HUES64 (cell line): ENCODE results near the gene GAK. TPM values are rescaled to one million over a fixed set of nuclear protein-coding genes. Genes with fewer than 3 reads are reported as not detected.
"Not testable (repeated sequence)": the region's sequence is repeated elsewhere in the genome, so short reads cannot be mapped to it uniquely, and the experiment has no call there.

ENCODE experiments used
- H3K27ac ChIP-seq: 2 replicates; pipeline ENCODE4 v1.7.0; 2013; ENCODE audit warnings: low read depth, low read length, inconsistent platforms
- H3K27me3 ChIP-seq: 2 replicates; pipeline ENCODE4 v1.6.1; 2013; ENCODE audit warnings: mild to moderate bottlenecking, low read length; ENCODE audit not compliant: insufficient read depth
- H3K36me3 ChIP-seq: 2 replicates; pipeline ENCODE4 v1.6.1; 2013; ENCODE audit warnings: mild to moderate bottlenecking, low read length; ENCODE audit not compliant: insufficient read depth
- H3K4me1 ChIP-seq: 2 replicates; pipeline ENCODE4 v1.6.1; 2013; ENCODE audit warnings: mild to moderate bottlenecking, low read length, moderate library complexity; ENCODE audit not compliant: insufficient read depth
- H3K4me3 ChIP-seq: 2 replicates; pipeline ENCODE4 v1.5.1; 2013; ENCODE audit warnings: mild to moderate bottlenecking, low read length, moderate library complexity
- H3K9ac ChIP-seq: 2 replicates; pipeline ENCODE4 v1.6.1; 2013; ENCODE audit warnings: mild to moderate bottlenecking, low read depth, low read length
- H3K9me3 ChIP-seq: 2 replicates; pipeline ENCODE4 v1.6.1; 2013; ENCODE audit warnings: low read depth, low read length; ENCODE audit not compliant: insufficient read depth
- WGBS: fragments of 150-250, 120-280 bp; methylation state at CpG from one replicate; pipeline ENCODE4 v1.1.7; 2013; ENCODE audit warnings: missing lambda C conversion rate; 5-methylcytosine and 5-hydroxymethylcytosine counted together
- polyA plus RNA-seq, 2 experiments: library from polyadenylated mRNA; stranded (reverse); fragments of 50-300 nt; gene quantifications; one replicate each; pipeline ENCODE4 v1.2.3, GENCODE V29; 2013

The GAK gene
- 36.3 TPM for polyA plus RNA-seq (2013, experiment 1 of 2)
- polyA plus RNA-seq (2013, experiment 2 of 2), result 34.5 TPM

DNA sequence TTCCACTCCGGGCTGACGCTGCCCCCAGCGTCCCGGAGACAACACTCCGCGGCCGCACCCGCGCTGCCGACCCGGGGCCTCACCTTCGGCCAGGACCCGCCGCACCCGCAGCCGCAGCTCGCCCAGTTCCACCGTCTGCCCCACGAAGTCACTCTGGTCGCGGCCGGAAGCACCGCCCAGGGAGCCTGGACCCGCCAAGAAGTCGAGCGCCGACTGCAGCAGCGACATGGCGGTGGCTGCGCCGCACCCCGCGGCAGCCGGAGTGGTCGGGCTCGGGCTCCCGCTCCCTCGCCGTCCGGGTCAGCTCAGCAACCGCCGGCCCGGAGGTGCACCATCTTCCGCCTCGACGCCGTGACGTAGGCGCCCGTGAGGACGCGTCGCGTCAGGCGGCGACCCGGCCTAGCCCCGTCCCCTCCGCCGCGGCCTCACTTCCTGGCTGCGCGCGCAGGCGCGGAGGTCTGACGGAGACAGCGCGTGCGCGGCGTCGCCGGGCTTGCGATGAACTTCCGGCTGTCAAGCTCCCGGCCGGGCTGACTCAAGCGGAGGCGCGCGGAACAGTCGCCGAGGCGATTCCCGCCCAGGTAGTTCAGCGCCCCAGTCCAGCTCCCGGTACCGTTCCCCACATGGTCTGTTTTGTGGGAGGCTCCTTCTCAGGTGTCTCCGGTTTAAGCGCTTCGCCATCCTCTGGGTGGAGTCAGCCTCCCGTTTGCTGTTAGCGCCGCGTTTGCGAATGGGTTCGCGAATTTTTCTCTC is at the start of gene GAK, which contains the start of gene TMEM175:
Gene GAK (minus strand): TSS at position 357 of the 753 bp plus-strand sequence. CDS start 129 bp downstream, at position 228.
Gene TMEM175 (plus strand): TSS at position 501 of the 753 bp plus-strand sequence. CDS start 15,280 bp downstream, outside the sequence.
- Histone ChIP-seq H3K4me1 (no peaks in the 10 kb centered on the region; the same call in 1 of the 2 replicates), H3K36me3 (no peaks in the 10 kb centered on the region), H3K9me3 (no peaks in the 10 kb centered on the region), H3K27ac (peak within 1 kb of the TSS; percentile 84), H3K4me3 (peak within 1 kb of the TSS; percentile 92), H3K27me3 (peaks cover 4% of the 10 kb centered on the region; the same call in 1 of the 2 replicates), H3K9ac (peak within 1 kb of the TSS; percentile 80)
- WGBS, result under 1% methylated on average over 99 of the region's 99 CpGs

DNA sequence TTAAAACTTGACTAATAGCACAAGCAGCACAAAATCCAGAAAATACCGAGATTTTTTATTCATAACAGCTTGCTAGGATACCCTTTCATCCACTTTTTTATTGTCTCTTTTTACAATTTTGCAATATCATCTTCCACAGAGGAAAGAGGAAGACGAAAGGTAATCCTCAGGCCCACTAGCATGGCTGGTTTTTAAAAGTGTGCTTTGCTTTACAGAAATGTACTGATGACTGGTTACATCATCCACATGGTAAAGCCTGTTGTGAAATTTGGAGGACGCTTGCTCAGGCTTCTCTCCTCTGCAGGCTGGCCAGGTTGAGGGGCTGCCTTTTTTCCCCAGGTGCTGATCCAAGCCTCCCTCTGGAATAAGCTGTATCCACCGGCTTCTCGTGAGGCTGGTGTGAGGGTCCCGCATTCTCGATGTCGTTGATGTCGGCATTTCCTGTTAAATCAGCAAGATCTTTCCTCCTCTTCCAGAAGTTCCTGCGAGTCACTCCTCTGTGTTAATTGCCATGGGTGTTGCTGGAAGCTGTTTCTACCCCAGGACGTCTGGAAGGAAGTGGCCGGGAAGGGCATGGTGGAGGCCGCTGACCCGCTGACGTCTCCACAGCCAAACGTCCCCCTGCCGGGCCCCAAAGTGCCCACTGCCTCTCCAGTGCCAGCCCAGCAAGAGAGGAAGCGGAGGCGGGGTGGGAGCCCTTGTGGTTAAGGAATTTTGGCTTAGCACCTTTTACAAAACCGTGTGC is 47.0 kb upstream of the GAK start:
- H3K4me3 ChIP-seq, result no peak overlapping the region
- H3K27me3 ChIP-seq, result peaks cover 6% of the 10 kb centered on the region
- no peaks in the 10 kb centered on the region for H3K9me3 ChIP-seq
- no peaks in the 10 kb centered on the region for H3K36me3 ChIP-seq
- H3K4me1 ChIP-seq, result peaks cover 5% of the 10 kb centered on the region; the same call in 1 of the 2 replicates
- WGBS, result 56% methylated on average over 20 of the region's 20 CpGs
- no peak overlapping the region for H3K27ac ChIP-seq
- no peak overlapping the region for H3K9ac ChIP-seq

DNA sequence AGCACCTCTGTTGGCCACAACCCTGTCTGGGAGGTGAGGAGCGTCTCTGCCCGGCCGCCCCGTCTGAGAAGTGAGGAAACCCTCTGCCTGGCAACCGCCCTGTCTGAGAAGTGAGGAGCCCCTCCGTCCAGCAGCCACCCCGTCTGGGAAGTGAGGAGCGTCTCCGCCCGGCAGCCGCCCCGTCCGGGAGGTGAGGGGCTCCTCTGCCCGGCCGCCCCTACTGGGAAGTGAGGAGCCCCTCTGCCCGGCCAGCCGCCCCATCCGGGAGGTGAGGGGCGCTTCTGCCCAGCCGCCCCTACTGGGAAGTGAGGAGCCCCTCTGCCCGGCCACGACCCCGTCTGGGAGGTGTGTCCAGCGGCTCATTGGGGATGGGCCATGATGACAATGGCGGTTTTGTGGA is 43.9 kb upstream of the GAK start:
- H3K9ac ChIP-seq, H3K9me3 ChIP-seq, H3K36me3 ChIP-seq, H3K27ac ChIP-seq, H3K4me3 ChIP-seq, H3K4me1 ChIP-seq: not testable (repeated sequence)
- peaks cover 32% of the 10 kb centered on the region for H3K27me3 ChIP-seq
- 97% methylated on average over 16 of the region's 25 CpGs for WGBS

DNA sequence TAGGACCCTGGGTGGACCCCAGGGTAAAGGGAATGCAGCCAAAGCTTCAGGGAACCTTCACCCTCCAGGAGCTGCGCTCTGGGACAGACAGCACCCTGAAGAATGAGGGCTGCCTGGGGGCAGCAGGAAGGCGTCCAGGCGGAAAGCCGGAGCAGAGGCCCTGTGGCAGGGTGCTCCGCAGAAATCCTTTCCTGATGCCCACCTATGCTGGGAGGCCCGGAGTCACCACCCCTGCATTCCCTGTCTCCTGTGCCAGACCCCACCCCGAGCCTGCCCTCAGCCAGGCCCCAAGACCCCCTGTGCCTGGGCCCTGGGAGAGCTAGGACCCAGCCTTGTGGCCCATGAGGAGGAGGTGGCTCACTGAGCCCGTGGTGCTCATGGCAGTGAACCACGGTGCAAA is 42.6 kb upstream of the GAK start:
- H3K27ac ChIP-seq, result no peak overlapping the region
- 92% methylated on average over 9 of the region's 9 CpGs for WGBS
- no peaks in the 10 kb centered on the region for H3K9me3 ChIP-seq
- H3K36me3 ChIP-seq, result no peaks in the 10 kb centered on the region
- peaks cover 5% of the 10 kb centered on the region; the same call in 1 of the 2 replicates for H3K4me1 ChIP-seq
- peaks cover 42% of the 10 kb centered on the region for H3K27me3 ChIP-seq
- H3K4me3 ChIP-seq, result no peak overlapping the region
- H3K9ac ChIP-seq, result no peak overlapping the region

DNA sequence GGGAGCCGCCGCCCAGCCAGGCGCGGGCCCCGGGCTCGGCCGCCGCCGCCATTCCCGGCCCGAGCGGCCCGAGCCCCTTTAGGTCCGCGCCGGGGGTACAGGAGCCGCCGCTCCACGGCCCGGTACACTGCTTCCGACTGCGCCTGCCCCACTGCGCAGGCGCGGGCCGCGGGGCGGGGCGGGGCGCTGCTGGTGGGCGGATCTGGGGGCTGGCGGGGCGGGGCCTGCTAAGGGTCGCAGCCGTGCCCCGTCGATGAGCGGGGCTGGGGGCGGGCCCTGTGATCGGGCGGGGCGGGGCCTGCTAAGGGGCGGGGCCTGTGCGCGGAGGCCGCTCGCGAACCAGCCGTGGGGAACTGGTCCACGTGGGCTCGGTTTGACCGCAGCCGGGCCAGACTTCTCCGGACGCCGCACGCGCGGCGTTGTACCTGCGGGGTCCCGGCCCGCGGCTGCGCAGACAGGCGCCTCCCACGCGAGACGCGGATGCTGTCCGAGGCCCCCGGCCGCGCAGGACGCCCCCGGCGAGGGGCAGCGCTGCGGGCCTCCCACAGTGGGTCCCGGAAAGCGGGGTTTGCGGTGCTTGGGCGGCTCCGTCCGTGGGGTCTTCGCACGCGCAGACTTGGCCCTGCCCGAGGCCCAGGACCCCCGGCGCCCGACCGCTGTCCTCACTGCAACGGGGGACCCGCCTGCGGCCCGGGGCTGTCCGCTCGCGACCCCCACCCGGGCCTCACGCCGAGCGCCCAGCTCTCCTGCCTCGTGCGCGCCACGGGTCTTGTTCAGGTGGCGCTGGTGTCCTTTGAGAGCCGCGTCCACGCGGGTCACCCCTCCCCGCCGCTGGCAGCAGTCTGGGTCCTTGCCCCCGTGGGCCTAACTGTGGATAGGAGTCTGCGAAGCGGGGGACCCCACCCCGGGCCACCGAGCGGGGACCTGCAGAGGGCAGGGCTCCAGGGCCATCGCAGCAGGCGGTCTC is 41.6 kb upstream of the GAK start, which contains the start of gene DGKQ:
Gene DGKQ (minus strand): TSS at position 139 of the 967 bp plus-strand sequence. CDS start 87 bp downstream, at position 52.
- no peaks in the 10 kb centered on the region for H3K36me3 ChIP-seq
- no peaks in the 10 kb centered on the region for H3K4me1 ChIP-seq
- peak within 1 kb of the TSS; percentile 70 for H3K4me3 ChIP-seq
- H3K27ac ChIP-seq, result no peak within 1 kb of the TSS
- 32% methylated on average over 123 of the region's 123 CpGs for WGBS
- peaks cover 49% of the 10 kb centered on the region for H3K27me3 ChIP-seq
- H3K9ac ChIP-seq, result peak within 1 kb of the TSS; percentile 52
- no peaks in the 10 kb centered on the region for H3K9me3 ChIP-seq

DNA sequence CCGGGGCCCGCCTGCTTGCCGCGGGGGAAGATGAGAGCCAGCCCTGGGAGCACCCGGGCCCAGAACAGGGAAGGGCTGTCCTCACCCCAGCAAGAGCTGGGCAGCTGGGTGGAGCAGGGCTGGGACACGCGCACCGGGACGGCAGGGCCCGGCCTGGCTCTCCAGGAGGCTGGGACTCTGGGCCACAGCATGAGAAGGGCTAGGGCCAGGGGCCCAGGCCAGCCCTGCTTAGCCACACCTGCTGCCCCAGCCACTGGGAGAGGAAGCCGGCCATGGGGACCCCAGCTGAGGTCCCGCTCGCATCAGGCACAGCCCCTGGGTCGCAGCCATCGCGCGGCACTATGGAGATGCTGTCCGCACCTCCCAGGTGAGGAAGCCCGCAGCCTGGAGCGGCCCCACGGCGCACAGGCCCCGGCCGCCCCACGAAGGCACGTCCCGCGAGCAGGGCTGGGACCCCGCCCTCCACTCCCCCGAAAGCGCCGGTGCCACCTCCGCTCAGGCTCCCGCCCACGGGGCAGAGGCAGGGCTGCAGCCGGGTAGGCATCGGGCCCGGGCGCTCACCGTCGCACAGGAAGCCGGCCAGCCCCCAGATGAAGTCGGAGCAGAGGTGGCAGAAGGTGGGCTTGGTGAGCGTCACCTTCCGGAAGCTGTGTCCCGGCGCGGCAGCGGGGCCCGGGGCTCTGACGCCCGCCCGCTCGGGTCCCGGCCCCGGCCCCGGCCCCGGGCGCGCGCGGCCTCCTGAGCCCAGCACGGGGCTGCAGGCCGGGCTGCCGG is 40.7 kb upstream of the GAK start:
- Histone ChIP-seq H3K36me3 (no peaks in the 10 kb centered on the region), H3K4me3 (peak overlapping the region; percentile 70), H3K27me3 (peaks cover 56% of the 10 kb centered on the region), H3K27ac (no peak overlapping the region), H3K4me1 (no peaks in the 10 kb centered on the region), H3K9ac (peak overlapping the region; percentile 52), H3K9me3 (no peaks in the 10 kb centered on the region)
- 3% methylated on average over 65 of the region's 65 CpGs for WGBS

DNA sequence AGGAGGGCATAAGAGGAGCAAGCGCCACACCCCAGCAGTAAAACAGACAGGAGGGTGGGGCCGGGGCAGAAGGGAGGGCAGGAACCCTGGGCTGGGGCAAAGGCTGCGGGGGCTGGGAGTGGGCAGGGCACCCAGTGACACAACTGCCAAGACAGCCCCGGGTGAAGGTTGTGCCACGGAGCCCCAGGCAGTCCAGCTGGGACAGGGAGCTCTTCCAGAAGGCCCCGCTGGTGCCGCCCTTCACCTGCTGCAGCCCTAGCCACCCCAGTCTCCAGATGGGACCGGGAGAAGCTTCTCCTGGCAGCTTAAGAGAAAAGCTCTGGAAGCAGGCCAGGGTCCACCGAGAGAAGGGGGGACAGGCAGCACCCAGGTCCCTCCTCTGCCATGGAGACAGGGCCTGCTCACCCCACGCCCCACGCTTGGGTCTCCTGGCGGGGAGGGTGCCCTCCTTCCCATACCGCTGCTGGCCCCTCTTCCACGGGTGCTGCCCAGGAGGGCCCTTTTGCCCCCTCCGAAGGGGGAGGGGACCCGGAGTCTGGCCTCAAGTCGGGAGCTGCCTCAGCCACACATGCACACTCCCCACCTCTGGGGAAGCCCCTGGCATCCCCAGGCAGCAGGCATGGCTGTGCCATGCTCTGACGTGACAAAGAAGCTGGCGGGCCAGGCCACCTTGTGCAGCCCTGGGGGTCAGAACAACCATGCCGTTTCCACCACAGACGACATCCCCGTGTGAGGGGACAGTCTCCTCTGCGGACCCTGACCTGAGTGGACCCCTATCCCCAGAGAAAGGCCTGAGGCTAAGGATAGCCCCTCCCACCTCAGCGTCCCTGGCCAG is 39.8 kb upstream of the GAK start:
- Histone ChIP-seq H3K27ac (no peak overlapping the region), H3K4me3 (no peak overlapping the region), H3K9me3 (no peaks in the 10 kb centered on the region), H3K36me3 (no peaks in the 10 kb centered on the region), H3K9ac (no peak overlapping the region), H3K4me1 (no peaks in the 10 kb centered on the region), H3K27me3 (peaks cover 65% of the 10 kb centered on the region)
- 80% methylated on average over 24 of the region's 24 CpGs for WGBS

DNA sequence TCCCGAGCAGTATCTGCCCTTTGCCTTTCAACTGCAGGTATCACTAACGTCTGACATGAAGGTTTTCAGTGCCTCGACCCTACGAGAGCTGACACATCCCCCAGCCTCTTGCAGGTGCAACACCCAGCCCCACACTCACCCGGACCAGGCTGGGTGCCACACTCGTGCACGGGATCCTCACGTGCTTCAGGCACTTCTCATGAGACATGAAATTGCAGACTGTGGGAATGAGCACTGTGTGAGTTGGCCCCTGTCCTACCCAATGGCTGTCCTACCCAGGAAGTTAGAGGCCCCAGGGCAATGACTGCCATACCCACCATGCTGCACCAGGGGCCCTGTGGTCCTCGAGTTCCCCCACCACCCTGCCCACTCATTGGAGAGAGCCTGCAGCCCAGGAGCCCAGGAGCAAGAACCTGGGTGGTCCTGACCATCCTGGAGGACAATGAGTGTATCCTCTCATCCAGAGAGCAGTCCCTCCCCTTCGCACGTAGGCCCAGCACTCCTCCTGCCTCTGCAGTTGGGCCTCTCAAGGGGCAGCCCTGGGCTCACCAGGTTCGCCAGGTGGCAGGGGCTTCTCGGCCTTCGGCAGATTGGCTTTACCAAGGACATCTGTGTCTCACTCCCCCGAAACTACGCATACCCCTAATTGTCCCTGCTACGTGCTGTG is 38.9 kb upstream of the GAK start:
- 75% methylated on average over 17 of the region's 17 CpGs for WGBS
- Histone ChIP-seq H3K27me3 (peaks cover 67% of the 10 kb centered on the region), H3K4me3 (no peak overlapping the region)

DNA sequence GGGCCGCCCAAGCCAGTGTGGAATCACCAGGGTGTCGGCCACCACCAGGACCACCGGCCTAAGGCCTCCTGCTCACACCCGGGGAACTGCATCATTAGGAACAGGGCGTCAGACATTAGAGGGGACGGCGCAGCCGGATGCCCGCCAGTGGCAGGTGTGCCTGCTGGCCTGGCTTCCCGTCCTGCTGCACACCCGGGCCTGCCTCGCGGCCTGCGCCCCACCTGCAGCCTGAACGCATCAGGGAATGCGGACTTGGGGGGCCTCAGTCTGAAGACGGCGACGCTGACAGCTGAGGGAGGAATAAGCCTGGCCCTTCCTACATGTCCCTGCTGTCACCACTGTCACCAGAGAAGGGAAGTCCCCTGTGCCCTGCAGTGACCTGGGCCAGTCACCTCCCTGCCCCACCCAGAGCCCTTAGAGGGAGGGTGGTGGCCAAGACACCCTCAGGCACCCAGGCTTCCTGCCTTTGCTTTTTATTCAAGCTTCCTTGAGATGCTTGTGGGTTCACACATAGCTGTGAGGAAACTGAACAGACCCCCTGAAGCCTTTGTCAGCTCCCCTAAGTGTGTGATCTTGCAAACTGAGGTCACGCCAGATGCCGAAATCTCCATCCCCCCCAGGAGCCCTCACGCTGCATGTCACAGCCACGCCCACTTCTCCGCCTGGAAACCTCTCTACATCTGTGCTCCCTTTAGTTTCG is 38.1 kb upstream of the GAK start:
- Histone ChIP-seq H3K4me1 (no peaks in the 10 kb centered on the region), H3K36me3 (no peaks in the 10 kb centered on the region), H3K4me3 (no peak overlapping the region), H3K9ac (no peak overlapping the region), H3K27me3 (peaks cover 67% of the 10 kb centered on the region), H3K27ac (no peak overlapping the region), H3K9me3 (no peaks in the 10 kb centered on the region)
- WGBS, result 80% methylated on average over 25 of the region's 25 CpGs

More for the DNA sequence above, 38.9 kb upstream of the GAK start:
- Histone ChIP-seq H3K4me1 (no peaks in the 10 kb centered on the region), H3K9me3 (no peaks in the 10 kb centered on the region), H3K36me3 (no peaks in the 10 kb centered on the region), H3K27ac (no peak overlapping the region), H3K9ac (no peak overlapping the region)
